H1 (cell line): ENCODE measurements around the gene MYOD1. TPM values are rescaled to one million over a fixed set of nuclear protein-coding genes. Genes with fewer than 3 reads are reported as not detected.
A peak's percentile ranks its signal among the peaks of the same experiment; 100 is the strongest.

ENCODE experiments used
- CHD7 ChIP-seq: fragments of 300-600 bp; sonication (generic); IDR thresholded peaks from 2 replicates; pipeline ENCODE4 v1.7.1; 2012; ENCODE audit warnings: low read length, moderate library complexity, mild to moderate bottlenecking, inconsistent platforms; ENCODE audit not compliant: insufficient replicate concordance
- CTBP2 ChIP-seq: IDR thresholded peaks from 2 replicates; pipeline ENCODE4 v1.7.0; 2011; ENCODE audit warnings: borderline replicate concordance, mild to moderate bottlenecking, moderate library complexity, mixed read lengths, low read length; ENCODE audit not compliant: insufficient read depth, insufficient read length
- E2F6 ChIP-seq: IDR thresholded peaks from 2 replicates; pipeline ENCODE4 v1.6.1; 2012; ENCODE audit warnings: inconsistent platforms
- EP300 ChIP-seq, 2 experiments: IDR thresholded peaks; 1 replicate in 1 of 2; 2 replicates in 1 of 2; pipeline ENCODE4 v1.6.1; 2011 to 2012; ENCODE audit warnings: low read depth in 2 of 2, low read length in 2 of 2, mild to moderate bottlenecking in 2 of 2, borderline replicate concordance in 1 of 2, inconsistent platforms in 1 of 2, moderate library complexity in 1 of 2
- MAX ChIP-seq: IDR thresholded peaks from 2 replicates; pipeline ENCODE4 v1.6.1; 2012; ENCODE audit warnings: inconsistent platforms
- USF2 ChIP-seq: IDR thresholded peaks from 2 replicates; pipeline ENCODE4 v1.6.1; 2011; ENCODE audit warnings: low read length, improper control_type of control experiment
- polyA plus RNA-seq, 7 experiments: library from polyadenylated mRNA; depleted of rRNA in 3 of 7; stranded (reverse) in 5 of 7; unstranded in 2 of 7; fragments of >200 nt in 5 of 7; fragments of 200-250 nt in 2 of 7; gene quantifications; 1 replicate in 5 of 7; 2 replicates in 1 of 7; 4 replicates in 1 of 7; pipeline versions ENCODE4 v1.2.1 to v1.2.3, GENCODE V29; 2011 to 2013; ENCODE audit warnings: missing spikeins in 2 of 7, mixed read lengths in 2 of 7
- total RNA-seq: library from RNA; stranded (reverse); fragmentation: NEBNext Ultra II Directional; extraction: Animal tissue kit (Norgen Biotek cat#: 25700); gene quantifications from 2 replicates; pipeline ENCODE4 v1.2.1, GENCODE V29; 2021

The MYOD1 gene
- total and polyA plus RNA-seq, 2 of the 8 experiments (the other 6 are each of a cell fraction or from before 2014, with no cell fraction given) = not detected

- no peak for TF ChIP-seq E2F6
- peak; percentile 40 for TF ChIP-seq MAX
- TF ChIP-seq CTBP2 = peak; percentile 33
- TF ChIP-seq EP300 (IDR thresholded peaks at IDR 0.05; ENCODE audit: borderline replicate concordance in 1 of 2, low read depth in 2 of 2, low read length in 2 of 2) = no peak
- TF ChIP-seq CHD7 = no peak
- no peak for TF ChIP-seq USF2
Measured at GRCh38 chr11:17760102-17761029, 41.0 kb downstream of the MYOD1 start (continued).
